Renal cortex interstitium (tissue), 11 donors: ENCODE measurements around the gene TBC1D32. TPM values are rescaled to one million over a fixed set of nuclear protein-coding genes. Genes with fewer than 3 reads are reported as not detected.
"Not testable (repeated sequence)": the region's sequence is repeated elsewhere in the genome, so short reads cannot be mapped to it uniquely, and the experiment has no call there.

Source experiments
- DNase-seq, 11 donors: peaks; one replicate each; pipeline ENCODE4 v3.0.0-alpha.2; 2013; ENCODE audit warnings: low read depth in 9 of 11, low spot score in 4 of 11; ENCODE audit errors: extremely low read depth in 1 of 11
- polyA plus RNA-seq, 3 donors: library from polyadenylated mRNA; unstranded; fragments of 120-200 nt; gene quantifications; one replicate each; pipeline ENCODE4 v1.2.1, GENCODE V29; 2013; ENCODE audit not compliant: insufficient read length in 3 of 3

TBC1D32 gene
- polyA plus RNA-seq, 3 donors: 11.9 to 17.2 (median 15.6) TPM

- no peak for DNase-seq
Measured at GRCh38 chr6:121335087-121336008, 1.1 kb upstream of the TBC1D32 start.

GRCh38 chr6:121333694-121334093 lies 586 bp downstream of the TBC1D32 start:
- not testable (repeated sequence) for DNase-seq

- DNase-seq: no peak
Measured at GRCh38 chr6:121333196-121333595, 1.1 kb downstream of the TBC1D32 start.

GRCh38 chr6:121330516-121330915 lies 3.8 kb downstream of the TBC1D32 start:
- DNase-seq: no peak

GRCh38 chr6:121321282-121321681 lies 13.0 kb downstream of the TBC1D32 start:
- DNase-seq: no peak

- DNase-seq: no peak
Measured at GRCh38 chr6:121319603-121320002, 14.7 kb downstream of the TBC1D32 start.

- DNase-seq: peak in 1 of 11 donors; percentile 16
Measured at GRCh38 chr6:121319112-121319553, 15.1 kb downstream of the TBC1D32 start.

- no peak for DNase-seq
Measured at GRCh38 chr6:121314381-121315112, 19.7 kb downstream of the TBC1D32 start.

GRCh38 chr6:121311814-121312213 lies 22.5 kb downstream of the TBC1D32 start:
- DNase-seq: not testable (repeated sequence)

- DNase-seq: no peak
Measured at GRCh38 chr6:121310495-121310894, 23.8 kb downstream of the TBC1D32 start.

- no peak for DNase-seq
Measured at GRCh38 chr6:121309768-121310469, 24.4 kb downstream of the TBC1D32 start.

- DNase-seq: peak in 7 of 11 donors; percentile 4 to 33 (median 22)
Measured at GRCh38 chr6:121305957-121306607, 28.2 kb downstream of the TBC1D32 start.

- DNase-seq: no peak
Measured at GRCh38 chr6:121302882-121303281, 31.4 kb downstream of the TBC1D32 start.

- not testable (repeated sequence) for DNase-seq
Measured at GRCh38 chr6:121301156-121301555, 33.1 kb downstream of the TBC1D32 start.

- DNase-seq: no peak
Measured at GRCh38 chr6:121297694-121298093, 36.6 kb downstream of the TBC1D32 start.

GRCh38 chr6:121285041-121285440 lies 49.2 kb downstream of the TBC1D32 start:
- DNase-seq: no peak

GRCh38 chr6:121274666-121275295 lies 59.5 kb downstream of the TBC1D32 start:
- no peak for DNase-seq

- no peak for DNase-seq
Measured at GRCh38 chr6:121263742-121264141, 70.5 kb downstream of the TBC1D32 start.
